Peyer's patch (tissue), 4 donors: ENCODE data around the gene MXD4.

ENCODE experiments used
- CTCF ChIP-seq, 6 experiments: fragments of 450-650 bp in 4 of 6; fragments of 200-600 bp in 2 of 6; sonication (generic) in 1 of 6; IDR thresholded peaks; one replicate each; pipeline ENCODE4 v1.5.1; 2017 to 2019; ENCODE audit warnings: antibody characterized with exemption in 6 of 6, mild to moderate bottlenecking in 3 of 6, moderate library complexity in 1 of 6
- POLR2A ChIP-seq, 2 donors: fragments of 450-650 bp; IDR thresholded peaks; one replicate each; pipeline ENCODE4 v1.5.1; 2017; ENCODE audit warnings: antibody characterized with exemption in 2 of 2, mild to moderate bottlenecking in 2 of 2, moderate library complexity in 2 of 2

GRCh38 chr4:2272828-2273120 lies 10.9 kb upstream of the MXD4 start:
- TF ChIP-seq CTCF (IDR thresholded peaks at IDR 0.05) (no peak), POLR2A (IDR thresholded peaks at IDR 0.05) (no peak)
